Stimulated activated CD8-positive, alpha-beta memory T cell treated with anti-CD3 and anti-CD28 coated beads, Interleukin-4, amount 100 ng/mL, for 4 hours (primary cell): ENCODE data around the gene ULK1.

Source experiments
- DNase-seq, 2 donors: peaks; one replicate each; pipeline ENCODE4 v3.0.0-alpha.2; 2020; ENCODE audit warnings: low read depth in 2 of 2, low spot score in 1 of 2

The ULK1 gene

GRCh38 chr12:131907379-131908091 lies 13.1 kb downstream of the ULK1 start:
- DNase-seq: no peak

GRCh38 chr12:131908092-131909080 lies 14.0 kb downstream of the ULK1 start:
- DNase-seq: no peak

GRCh38 chr12:131909081-131909751 lies 14.8 kb downstream of the ULK1 start:
- no peak for DNase-seq

GRCh38 chr12:131909752-131910219 lies 15.4 kb downstream of the ULK1 start:
- DNase-seq: no peak

GRCh38 chr12:131910302-131911027 lies 16.0 kb downstream of the ULK1 start:
- DNase-seq: no peak

- DNase-seq: no peak
Measured at GRCh38 chr12:131911028-131911650, 16.7 kb downstream of the ULK1 start.

GRCh38 chr12:131911851-131912477 lies 17.5 kb downstream of the ULK1 start:
- DNase-seq: no peak

- no peak for DNase-seq
Measured at GRCh38 chr12:131912518-131913274, 18.3 kb downstream of the ULK1 start.

- no peak for DNase-seq
Measured at GRCh38 chr12:131913666-131914065, 19.2 kb downstream of the ULK1 start.

GRCh38 chr12:131914179-131914702 lies 19.8 kb downstream of the ULK1 start:
- DNase-seq: no peak

- no peak for DNase-seq
Measured at GRCh38 chr12:131915000-131915689, 20.7 kb downstream of the ULK1 start.

GRCh38 chr12:131915823-131916222 lies 21.4 kb downstream of the ULK1 start:
- no peak for DNase-seq

GRCh38 chr12:131916306-131917138 lies 22.1 kb downstream of the ULK1 start:
- no peak for DNase-seq

GRCh38 chr12:131917139-131917710 lies 22.8 kb downstream of the ULK1 start:
- no peak for DNase-seq

GRCh38 chr12:131917711-131918306 lies 23.4 kb downstream of the ULK1 start:
- DNase-seq: no peak

GRCh38 chr12:131918311-131919050 lies 24.1 kb downstream of the ULK1 start:
- DNase-seq: no peak
